H1 (cell line): Measurements from ENCODE around the gene SIRPB1. TPM values are rescaled to one million over a fixed set of nuclear protein-coding genes. Genes with fewer than 3 reads are reported as not detected.

ENCODE experiments used
- CTBP2 ChIP-seq: IDR thresholded peaks from 2 replicates; pipeline ENCODE4 v1.7.0; 2011; ENCODE audit warnings: borderline replicate concordance, mild to moderate bottlenecking, moderate library complexity, mixed read lengths, low read length; ENCODE audit not compliant: insufficient read depth, insufficient read length
- JUN ChIP-seq: IDR thresholded peaks from 2 replicates; pipeline ENCODE4 v1.6.1; 2011; ENCODE audit warnings: low read depth, mild to moderate bottlenecking, improper control_type of control experiment, low read length
- SIN3A ChIP-seq, 2 experiments: IDR thresholded peaks in 1 of 2; conservative IDR thresholded peaks in 1 of 2; 2 replicates each; pipeline ENCODE4 v1.6.1; 2011 to 2012; ENCODE audit warnings: low read length in 2 of 2, improper control_type of control experiment in 1 of 2, low read depth in 1 of 2, mild to moderate bottlenecking in 1 of 2
- SP2 ChIP-seq: IDR thresholded peaks from 2 replicates; pipeline ENCODE4 v1.6.1; 2012; ENCODE audit warnings: mild to moderate bottlenecking, low read length, inconsistent platforms
- SUZ12 ChIP-seq: fragments of 200-600 bp; sonication (generic); IDR thresholded peaks from 2 replicates; pipeline ENCODE4 v1.6.1; 2012; ENCODE audit warnings: mild to moderate bottlenecking, inconsistent platforms, low read length, moderate library complexity, mixed read lengths
- polyA plus RNA-seq, 7 experiments: library from polyadenylated mRNA; depleted of rRNA in 3 of 7; stranded (reverse) in 5 of 7; unstranded in 2 of 7; fragments of >200 nt in 5 of 7; fragments of 200-250 nt in 2 of 7; gene quantifications; 1 replicate in 5 of 7; 2 replicates in 1 of 7; 4 replicates in 1 of 7; pipeline versions ENCODE4 v1.2.1 to v1.2.3, GENCODE V29; 2011 to 2013; ENCODE audit warnings: missing spikeins in 2 of 7, mixed read lengths in 2 of 7
- total RNA-seq: library from RNA; stranded (reverse); fragmentation: NEBNext Ultra II Directional; extraction: Animal tissue kit (Norgen Biotek cat#: 25700); gene quantifications from 2 replicates; pipeline ENCODE4 v1.2.1, GENCODE V29; 2021

The SIRPB1 gene
- total and polyA plus RNA-seq, 2 of the 8 experiments (the other 6 are each of a cell fraction or from before 2014, with no cell fraction given) = 0.14 to 0.99 TPM

DNA sequence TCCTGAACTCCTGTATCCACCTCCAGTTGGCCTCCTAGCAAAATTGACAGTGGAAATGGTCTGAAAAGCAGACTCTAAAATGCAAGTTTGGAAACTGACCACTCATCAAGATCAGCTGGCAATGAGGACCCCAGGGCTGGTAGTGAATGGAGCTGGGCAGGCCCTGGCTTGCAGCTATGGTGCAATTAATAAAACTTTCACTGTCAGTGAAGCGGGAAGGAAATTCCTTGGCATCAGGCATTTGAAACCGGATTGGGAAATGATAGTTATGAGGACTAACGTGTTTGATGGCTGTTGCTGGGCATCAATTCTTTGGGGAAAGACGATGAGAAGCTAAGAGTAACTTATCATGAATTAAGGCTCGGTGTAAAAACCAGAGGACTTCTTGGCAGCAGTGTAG lies 19.1 kb downstream of the SIRPB1 start (continued):
- TF ChIP-seq JUN (no peak), SP2 (no peak), CTBP2 (no peak), SIN3A (conservative IDR thresholded peaks at IDR 0.05 in 1 of 2, IDR thresholded peaks at IDR 0.05 in 1 of 2; ENCODE audit: low read depth in 1 of 2, low read length in 2 of 2) (no peak), SUZ12 (no peak)
